ENCODE measurements around the gene PRAMEF5. TPM values are rescaled to one million over a fixed set of nuclear protein-coding genes. Genes with fewer than 3 reads are reported as not detected.
"Not testable (repeated sequence)": the region's sequence is repeated elsewhere in the genome, so short reads cannot be mapped to it uniquely, and the experiment has no call there.

Gene PRAMEF5
- total RNA-seq (not detected), polyA plus RNA-seq (ENCODE audit: insufficient read depth in 1 of 8, insufficient read length in 8 of 8, low replicate concordance in 1 of 8) (not detected)
- long read RNA-seq, donor 1 = 0 reads
- long read RNA-seq, donor 2 = 0 reads
- long read RNA-seq, donor 3 = 0 reads
- long read RNA-seq, donor 4 = 0 reads
- long read RNA-seq, donor 5 = 0 reads
- long read RNA-seq, donor 6 = 0 reads
- long read RNA-seq, donor 7 = 0 reads
- long read RNA-seq, donor 8 = 0 reads
- long read RNA-seq, donor 9 = 0 reads
- long read RNA-seq, donor 10 = 0 reads
- long read RNA-seq, donor 11 = 0 reads

DNA sequence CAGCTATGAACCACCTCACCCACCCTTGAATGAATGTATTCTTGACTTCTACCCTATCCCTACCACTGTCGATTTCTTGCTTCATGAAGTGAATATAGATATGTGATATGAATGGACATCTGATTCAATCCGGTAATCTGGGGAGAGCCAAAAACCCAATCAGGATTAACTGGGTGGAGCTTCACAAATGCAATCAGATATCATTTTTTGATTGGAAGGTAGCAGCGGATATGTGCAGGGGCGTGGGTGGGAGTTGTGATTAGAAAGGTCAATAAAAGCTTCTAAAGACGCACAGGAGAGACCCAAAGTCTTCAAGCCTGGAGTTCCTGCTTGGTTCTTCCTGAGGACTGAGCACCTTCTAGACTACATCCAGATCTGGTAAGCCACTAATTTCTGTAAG lies at the start of gene PRAMEF5:
PRAMEF5 (plus strand) TSS at position 301 of the 400 bp plus-strand sequence. CDS start 5,071 bp downstream, outside the sequence.
- not testable (repeated sequence) for H3K27me3 ChIP-seq (ENCODE audit: control insufficient read depth, insufficient read depth, low read length); H3K4me1 ChIP-seq (ENCODE audit: control insufficient read depth, insufficient read depth, low read length); H3K4me3 ChIP-seq (ENCODE audit: low read length); DNase-seq; H3K36me3 ChIP-seq (ENCODE audit: control insufficient read depth, insufficient read depth, low read length); H3K27ac ChIP-seq (ENCODE audit: low read length); H3K9me3 ChIP-seq (replicated peaks; ENCODE audit: control insufficient read depth, low read depth, low read length)
- WGBS (ENCODE audit: insufficient coverage) = no CpG with 5 or more reads among the region's 5 CpGs

- DNase-seq; H3K27me3 ChIP-seq (ENCODE audit: control insufficient read depth, insufficient read depth, low read length); H3K9me3 ChIP-seq (replicated peaks; ENCODE audit: control insufficient read depth, low read depth, low read length); H3K36me3 ChIP-seq (ENCODE audit: control insufficient read depth, insufficient read depth, low read length); H3K4me1 ChIP-seq (ENCODE audit: control insufficient read depth, insufficient read depth, low read length); H3K27ac ChIP-seq (ENCODE audit: low read length); H3K4me3 ChIP-seq (ENCODE audit: low read length): not testable (repeated sequence)
- no CpG with 5 or more reads among the region's 9 CpGs for WGBS (ENCODE audit: insufficient coverage)
Measured at GRCh38 chr1:13208712-13209111, 45.3 kb upstream of the PRAMEF5 start.

DNA sequence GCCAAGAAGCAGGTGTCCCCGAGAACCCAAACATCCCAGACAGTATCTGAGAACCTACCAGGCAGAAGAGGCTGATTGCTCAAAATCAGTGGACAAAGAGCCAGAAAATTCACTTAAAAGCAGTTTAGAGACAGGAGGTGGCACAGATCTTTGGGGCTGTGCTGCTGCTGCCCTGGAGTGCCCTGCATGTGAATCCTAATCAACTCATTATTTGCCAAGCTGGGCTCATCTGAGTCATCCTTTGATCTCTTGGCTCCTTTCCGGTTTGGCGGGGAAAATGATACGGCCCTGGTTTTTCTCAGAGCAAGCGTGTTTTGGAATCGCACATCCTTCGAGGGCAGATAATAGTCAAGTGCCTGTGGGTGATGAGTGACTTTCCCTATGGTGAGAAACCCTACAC lies 37.4 kb upstream of the PRAMEF5 start:
- WGBS (ENCODE audit: insufficient coverage) = no CpG with 5 or more reads among the region's 7 CpGs
- not testable (repeated sequence) for H3K4me1 ChIP-seq (ENCODE audit: control insufficient read depth, insufficient read depth, low read length); H3K4me3 ChIP-seq (ENCODE audit: low read length); DNase-seq; H3K9me3 ChIP-seq (replicated peaks; ENCODE audit: control insufficient read depth, low read depth, low read length); H3K27ac ChIP-seq (ENCODE audit: low read length); H3K36me3 ChIP-seq (ENCODE audit: control insufficient read depth, insufficient read depth, low read length); H3K27me3 ChIP-seq (ENCODE audit: control insufficient read depth, insufficient read depth, low read length)

- not testable (repeated sequence) for H3K36me3 ChIP-seq (ENCODE audit: control insufficient read depth, insufficient read depth, low read length); H3K27me3 ChIP-seq (ENCODE audit: control insufficient read depth, insufficient read depth, low read length); H3K9me3 ChIP-seq (replicated peaks; ENCODE audit: control insufficient read depth, low read depth, low read length); H3K4me1 ChIP-seq (ENCODE audit: control insufficient read depth, insufficient read depth, low read length); DNase-seq; H3K4me3 ChIP-seq (ENCODE audit: low read length); H3K27ac ChIP-seq (ENCODE audit: low read length)
- WGBS (ENCODE audit: insufficient coverage) = no CpG with 5 or more reads among the region's 3 CpGs
Measured at GRCh38 chr1:13219203-13219602, 34.8 kb upstream of the PRAMEF5 start.

GRCh38 chr1:13222788-13223187 lies 31.2 kb upstream of the PRAMEF5 start:
- H3K4me3 ChIP-seq (ENCODE audit: low read length); DNase-seq; H3K9me3 ChIP-seq (replicated peaks; ENCODE audit: control insufficient read depth, low read depth, low read length); H3K36me3 ChIP-seq (ENCODE audit: control insufficient read depth, insufficient read depth, low read length); H3K27me3 ChIP-seq (ENCODE audit: control insufficient read depth, insufficient read depth, low read length); H3K27ac ChIP-seq (ENCODE audit: low read length); H3K4me1 ChIP-seq (ENCODE audit: control insufficient read depth, insufficient read depth, low read length): not testable (repeated sequence)
- WGBS (ENCODE audit: insufficient coverage) = no CpG with 5 or more reads among the region's 4 CpGs

GRCh38 chr1:13224480-13225060 lies 29.4 kb upstream of the PRAMEF5 start:
- Histone ChIP-seq H3K27me3 (ENCODE audit: control insufficient read depth, insufficient read depth, low read length) (no peaks in the 10 kb centered on the region), H3K4me1 (ENCODE audit: control insufficient read depth, insufficient read depth, low read length) (no peaks in the 10 kb centered on the region), H3K27ac (ENCODE audit: low read length) (no peak overlapping the region), H3K36me3 (ENCODE audit: control insufficient read depth, insufficient read depth, low read length) (no peaks in the 10 kb centered on the region), H3K4me3 (ENCODE audit: low read length) (no peak overlapping the region), H3K9me3 (replicated peaks; ENCODE audit: control insufficient read depth, low read depth, low read length) (peaks cover 3% of the 10 kb centered on the region)
- DNase-seq = no peak
- 83% methylated on average over 5 of the region's 5 CpGs for WGBS (ENCODE audit: insufficient coverage)

- H3K4me1 ChIP-seq (ENCODE audit: control insufficient read depth, insufficient read depth, low read length); H3K27ac ChIP-seq (ENCODE audit: low read length); H3K36me3 ChIP-seq (ENCODE audit: control insufficient read depth, insufficient read depth, low read length); H3K4me3 ChIP-seq (ENCODE audit: low read length); DNase-seq; H3K9me3 ChIP-seq (replicated peaks; ENCODE audit: control insufficient read depth, low read depth, low read length); H3K27me3 ChIP-seq (ENCODE audit: control insufficient read depth, insufficient read depth, low read length): not testable (repeated sequence)
- 71% methylated on average over 5 of the region's 9 CpGs for WGBS (ENCODE audit: insufficient coverage)
Measured at GRCh38 chr1:13225675-13226204, 28.3 kb upstream of the PRAMEF5 start, which contains the start of gene PRAMEF18. Gene PRAMEF18, minus strand, starts transcription at chr1:13226154. Its CDS starts 48 bp downstream, at chr1:13226106.

DNA sequence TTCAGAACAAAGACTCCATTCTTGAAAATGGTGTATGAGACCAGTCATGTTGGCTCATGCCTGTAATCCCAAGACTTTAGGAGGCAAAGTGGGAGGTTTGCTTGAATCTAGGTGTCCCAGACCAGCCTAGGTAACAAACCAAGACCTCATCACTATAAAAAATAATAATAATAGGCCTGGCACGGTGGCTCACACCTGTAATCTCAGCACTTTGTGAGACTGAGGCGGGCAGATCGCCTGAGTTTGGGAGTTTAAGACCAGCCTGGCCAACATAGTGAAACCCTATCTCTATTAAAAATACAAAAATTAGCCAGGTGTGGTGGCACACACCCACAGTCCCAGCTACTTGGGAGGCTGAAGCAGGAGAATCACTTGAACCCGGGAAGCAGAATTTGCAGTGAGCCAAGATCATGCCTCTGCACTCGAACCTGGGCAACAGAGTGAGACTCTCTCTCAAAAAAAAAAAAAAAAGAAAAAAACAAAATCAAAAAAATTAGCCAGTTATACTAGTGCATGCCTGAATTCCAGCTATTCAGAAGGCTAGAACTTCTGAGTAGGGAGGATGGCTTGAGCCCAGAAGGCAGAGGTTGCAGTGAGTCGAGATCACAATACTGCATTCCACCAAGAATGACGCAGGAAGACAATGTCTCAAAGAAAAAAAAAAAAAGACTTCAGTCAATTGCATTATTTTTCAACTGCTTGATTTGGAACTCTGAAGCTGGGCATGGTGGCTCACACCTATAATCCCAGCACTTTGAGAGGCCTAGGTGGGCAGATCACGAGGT lies 26.5 kb upstream of the PRAMEF5 start:
- H3K27me3 ChIP-seq (ENCODE audit: control insufficient read depth, insufficient read depth, low read length); H3K36me3 ChIP-seq (ENCODE audit: control insufficient read depth, insufficient read depth, low read length); H3K9me3 ChIP-seq (replicated peaks; ENCODE audit: control insufficient read depth, low read depth, low read length); H3K4me3 ChIP-seq (ENCODE audit: low read length); H3K4me1 ChIP-seq (ENCODE audit: control insufficient read depth, insufficient read depth, low read length); DNase-seq; H3K27ac ChIP-seq (ENCODE audit: low read length): not testable (repeated sequence)
- 67% methylated on average over 4 of the region's 8 CpGs for WGBS (ENCODE audit: insufficient coverage)

DNA sequence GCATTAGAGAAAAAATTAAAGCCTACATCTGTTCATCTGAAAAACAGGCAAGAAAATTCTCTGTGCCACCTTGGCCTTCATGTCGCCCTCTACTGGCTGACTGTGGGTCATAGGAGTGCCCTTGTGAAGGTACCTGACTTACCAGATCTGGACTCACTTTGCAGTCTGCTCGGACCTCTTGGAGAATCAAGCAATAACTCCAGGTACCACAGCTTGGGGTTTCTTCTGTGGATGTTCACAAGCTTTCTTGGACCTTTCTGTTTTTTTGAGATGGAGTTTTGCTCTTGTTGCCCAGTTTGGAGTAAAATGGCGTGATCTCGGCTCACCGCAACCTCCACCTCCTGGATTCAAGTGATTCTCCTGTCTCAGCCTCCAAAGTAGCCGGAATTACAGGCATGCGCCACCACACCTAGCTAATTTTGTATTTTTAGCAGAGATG lies 25.6 kb upstream of the PRAMEF5 start:
- no peak for DNase-seq
- WGBS (ENCODE audit: insufficient coverage) = 77% methylated on average over 7 of the region's 7 CpGs
- Histone ChIP-seq H3K4me3 (ENCODE audit: low read length) (no peak overlapping the region), H3K27me3 (ENCODE audit: control insufficient read depth, insufficient read depth, low read length) (no peaks in the 10 kb centered on the region), H3K27ac (ENCODE audit: low read length) (no peak overlapping the region), H3K4me1 (ENCODE audit: control insufficient read depth, insufficient read depth, low read length) (no peaks in the 10 kb centered on the region), H3K9me3 (replicated peaks; ENCODE audit: control insufficient read depth, low read depth, low read length) (peaks cover 5% of the 10 kb centered on the region), H3K36me3 (ENCODE audit: control insufficient read depth, insufficient read depth, low read length) (no peaks in the 10 kb centered on the region)

GRCh38 chr1:13230096-13230495 lies 23.9 kb upstream of the PRAMEF5 start:
- DNase-seq; H3K4me1 ChIP-seq (ENCODE audit: control insufficient read depth, insufficient read depth, low read length); H3K9me3 ChIP-seq (replicated peaks; ENCODE audit: control insufficient read depth, low read depth, low read length); H3K36me3 ChIP-seq (ENCODE audit: control insufficient read depth, insufficient read depth, low read length); H3K27ac ChIP-seq (ENCODE audit: low read length); H3K27me3 ChIP-seq (ENCODE audit: control insufficient read depth, insufficient read depth, low read length); H3K4me3 ChIP-seq (ENCODE audit: low read length): not testable (repeated sequence)
- 82% methylated on average over 2 of the region's 5 CpGs for WGBS (ENCODE audit: insufficient coverage)
